A673 (cell line): Measurements from ENCODE around the gene MRGPRD.

ENCODE experiments used
- EZH2 ChIP-seq: fragments of 200-600 bp; sonication (generic); IDR thresholded peaks from 2 replicates; pipeline ENCODE4 v1.6.1; 2017; ENCODE audit warnings: borderline replicate concordance, low read depth, mild to moderate bottlenecking, mixed read lengths, antibody characterized with exemption, low read length; ENCODE audit not compliant: poor library complexity, severe bottlenecking
- TF ChIP-seq, protein P1 (sequence below): fragments of 300-800, 200-600 bp; sonication (generic); conservative IDR thresholded peaks from 2 replicates; pipeline ENCODE4 v1.5.1; 2017; ENCODE audit warnings: low read depth, mild to moderate bottlenecking, antibody characterized with exemption, low read length, moderate library complexity, mixed read lengths

DNA sequence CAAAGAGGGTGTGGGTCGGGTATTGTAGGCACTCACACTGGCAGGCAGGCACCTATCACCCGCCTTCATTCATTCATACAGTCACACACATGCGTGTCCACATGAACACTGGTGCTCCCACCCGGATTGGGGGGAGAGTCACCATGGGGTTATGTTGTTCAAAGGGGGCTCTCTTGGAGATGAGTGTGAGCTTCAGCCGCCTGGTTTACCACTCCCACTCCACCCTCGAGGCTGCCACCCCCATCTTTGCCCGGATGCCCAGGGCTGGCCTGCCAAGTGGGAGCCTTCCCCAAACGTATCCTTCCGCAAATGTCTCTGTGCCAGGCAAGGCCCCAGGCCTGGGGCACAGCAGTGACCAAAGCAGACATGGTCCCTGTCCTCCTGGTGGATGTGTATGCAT is 22.6 kb downstream of the MRGPRD start:
- TF ChIP-seq, protein P1, sequence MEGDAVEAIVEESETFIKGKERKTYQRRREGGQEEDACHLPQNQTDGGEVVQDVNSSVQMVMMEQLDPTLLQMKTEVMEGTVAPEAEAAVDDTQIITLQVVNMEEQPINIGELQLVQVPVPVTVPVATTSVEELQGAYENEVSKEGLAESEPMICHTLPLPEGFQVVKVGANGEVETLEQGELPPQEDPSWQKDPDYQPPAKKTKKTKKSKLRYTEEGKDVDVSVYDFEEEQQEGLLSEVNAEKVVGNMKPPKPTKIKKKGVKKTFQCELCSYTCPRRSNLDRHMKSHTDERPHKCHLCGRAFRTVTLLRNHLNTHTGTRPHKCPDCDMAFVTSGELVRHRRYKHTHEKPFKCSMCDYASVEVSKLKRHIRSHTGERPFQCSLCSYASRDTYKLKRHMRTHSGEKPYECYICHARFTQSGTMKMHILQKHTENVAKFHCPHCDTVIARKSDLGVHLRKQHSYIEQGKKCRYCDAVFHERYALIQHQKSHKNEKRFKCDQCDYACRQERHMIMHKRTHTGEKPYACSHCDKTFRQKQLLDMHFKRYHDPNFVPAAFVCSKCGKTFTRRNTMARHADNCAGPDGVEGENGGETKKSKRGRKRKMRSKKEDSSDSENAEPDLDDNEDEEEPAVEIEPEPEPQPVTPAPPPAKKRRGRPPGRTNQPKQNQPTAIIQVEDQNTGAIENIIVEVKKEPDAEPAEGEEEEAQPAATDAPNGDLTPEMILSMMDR = no peak
- no peak for TF ChIP-seq EZH2
